ENCODE results near the gene PRTG. TPM values are rescaled to one million over a fixed set of nuclear protein-coding genes. Genes with fewer than 3 reads are reported as not detected.
"Not testable (repeated sequence)": the region's sequence is repeated elsewhere in the genome, so short reads cannot be mapped to it uniquely, and the experiment has no call there.

The PRTG gene
- total RNA-seq, 1 experiment from 2014 or later = 50.3 TPM

- no peak for DNase-seq
- peaks cover 59% of the 10 kb centered on the region for H3K4me1 ChIP-seq
- H3K27ac ChIP-seq = no peak overlapping the region
- H3K36me3 ChIP-seq = peaks cover 3% of the 10 kb centered on the region; the same call in 1 of the 2 replicates
- H3K27me3 ChIP-seq = no peaks in the 10 kb centered on the region
- no peak overlapping the region for H3K4me3 ChIP-seq
- no peaks in the 10 kb centered on the region for H3K9me3 ChIP-seq (replicated peaks)
Measured at GRCh38 chr15:55698653-55699052, 44.3 kb downstream of the PRTG start.

DNA sequence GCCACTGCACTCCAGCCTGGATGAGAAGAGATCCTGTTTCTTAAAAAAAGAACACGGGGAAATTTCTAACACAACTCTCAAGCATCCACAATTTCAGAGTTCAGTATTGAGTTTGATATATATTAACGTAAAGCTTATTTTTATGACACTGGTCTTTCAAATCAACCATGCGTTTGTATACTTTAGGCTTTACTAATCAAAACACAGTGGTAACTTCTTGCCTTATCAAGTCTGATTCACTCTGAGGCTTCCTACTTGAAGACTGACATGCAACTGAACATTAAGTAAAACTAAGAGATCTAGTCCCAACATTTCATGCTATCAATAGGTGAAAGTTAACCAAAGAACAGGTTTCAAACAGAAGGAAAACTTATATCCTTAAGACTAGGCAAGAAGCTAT lies 46.7 kb downstream of the PRTG start:
- DNase-seq = no peak
- Histone ChIP-seq H3K4me3 (no peak overlapping the region), H3K27ac (no peak overlapping the region), H3K27me3 (no peaks in the 10 kb centered on the region), H3K4me1 (peaks cover 37% of the 10 kb centered on the region), H3K36me3 (peaks cover 3% of the 10 kb centered on the region; the same call in 1 of the 2 replicates), H3K9me3 (replicated peaks) (no peaks in the 10 kb centered on the region)

- DNase-seq = peak; percentile 18 to 50
Measured at GRCh38 chr15:55695432-55695831, 47.5 kb downstream of the PRTG start.

GRCh38 chr15:55694652-55695150 lies 48.3 kb downstream of the PRTG start:
- peaks cover 2% of the 10 kb centered on the region; the same call in 1 of the 2 replicates for H3K36me3 ChIP-seq
- no peak overlapping the region for H3K4me3 ChIP-seq
- DNase-seq = peak; percentile 47 to 80
- H3K27ac ChIP-seq = no peak overlapping the region
- H3K4me1 ChIP-seq = peaks cover 34% of the 10 kb centered on the region
- no peaks in the 10 kb centered on the region for H3K27me3 ChIP-seq
- H3K9me3 ChIP-seq (replicated peaks) = no peaks in the 10 kb centered on the region

More at GRCh38 chr15:55695432-55695831, 47.5 kb downstream of the PRTG start:
- Histone ChIP-seq H3K36me3 (peaks cover 2% of the 10 kb centered on the region; the same call in 1 of the 2 replicates), H3K9me3 (replicated peaks) (no peaks in the 10 kb centered on the region), H3K4me1 (peaks cover 29% of the 10 kb centered on the region), H3K4me3 (no peak overlapping the region), H3K27me3 (no peaks in the 10 kb centered on the region), H3K27ac (no peak overlapping the region)

DNA sequence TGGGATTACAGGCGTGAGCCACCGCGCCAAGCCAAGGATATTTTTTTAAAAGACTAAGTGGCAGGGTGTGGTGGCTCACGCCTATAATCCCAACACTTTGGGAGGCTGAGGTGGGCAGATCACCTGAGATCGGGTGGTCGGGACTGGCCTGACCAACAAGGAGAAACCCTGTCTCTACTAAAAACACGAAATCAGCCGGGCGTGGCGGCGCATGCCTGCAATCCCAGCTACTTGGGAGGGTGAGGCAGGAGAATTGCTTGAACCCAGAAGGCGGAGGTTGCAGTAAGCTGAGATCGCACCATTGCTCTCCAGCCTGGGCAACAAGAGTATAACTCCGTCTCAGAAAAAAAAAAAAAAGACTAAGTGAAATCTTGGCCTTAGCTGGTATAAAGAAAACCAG lies 49.8 kb downstream of the PRTG start:
- H3K9me3 ChIP-seq (replicated peaks) = not testable (repeated sequence)
- H3K4me1 ChIP-seq = peaks cover 46% of the 10 kb centered on the region

DNA sequence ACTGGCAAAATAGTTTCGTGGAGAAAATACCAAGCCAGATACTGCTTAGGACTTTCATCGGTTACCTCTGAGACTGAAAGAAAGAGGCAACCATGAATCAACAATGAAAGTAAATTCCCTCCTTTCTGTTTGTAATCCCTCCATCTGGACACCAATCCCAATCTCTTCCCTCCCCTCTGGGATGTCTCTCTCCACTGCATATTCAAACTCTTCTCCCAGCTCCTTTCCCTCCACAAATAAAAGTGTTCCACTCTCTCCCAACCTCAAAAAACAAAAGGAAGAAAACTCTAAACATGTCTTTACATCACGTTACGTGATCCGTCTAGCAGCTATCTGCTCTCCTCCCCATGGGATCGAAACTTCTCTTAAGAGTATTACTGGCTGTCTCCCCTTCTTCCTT lies 55.2 kb downstream of the PRTG start:
- Histone ChIP-seq H3K27me3 (no peaks in the 10 kb centered on the region), H3K4me1 (peaks cover 42% of the 10 kb centered on the region), H3K4me3 (no peak overlapping the region; the same call in 1 of the 2 replicates), H3K27ac (peak overlapping the region; percentile 62), H3K36me3 (peaks cover 14% of the 10 kb centered on the region), H3K9me3 (replicated peaks) (no peaks in the 10 kb centered on the region)
- no peak for DNase-seq

More for the DNA sequence above, 49.8 kb downstream of the PRTG start:
- H3K4me3 ChIP-seq, DNase-seq, H3K36me3 ChIP-seq, H3K27me3 ChIP-seq, H3K27ac ChIP-seq: not testable (repeated sequence)

DNA sequence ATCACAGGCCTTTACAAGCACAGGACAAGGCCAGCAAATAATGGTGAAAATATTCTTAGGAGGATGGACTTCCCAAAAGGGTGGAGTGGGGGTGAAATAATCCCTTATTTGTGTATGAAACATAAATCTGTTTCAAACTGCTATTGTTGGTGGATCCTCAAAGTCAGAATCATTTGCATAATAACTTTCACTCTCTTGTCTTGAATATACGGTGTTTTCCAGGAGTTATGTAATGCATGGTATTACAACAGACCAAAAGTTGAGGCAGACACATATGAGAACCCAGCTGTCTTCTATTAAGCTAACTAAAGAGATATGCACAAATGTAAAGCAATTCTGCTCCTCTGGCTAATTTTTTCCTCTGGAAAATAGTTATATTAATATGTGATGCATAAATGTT lies 57.7 kb downstream of the PRTG start:
- DNase-seq = no peak
- H3K36me3 ChIP-seq = peaks cover 33% of the 10 kb centered on the region
- peaks cover 41% of the 10 kb centered on the region for H3K4me1 ChIP-seq
- H3K4me3 ChIP-seq = no peak overlapping the region
- no peaks in the 10 kb centered on the region for H3K9me3 ChIP-seq (replicated peaks)
- no peaks in the 10 kb centered on the region for H3K27me3 ChIP-seq
- no peak overlapping the region for H3K27ac ChIP-seq

GRCh38 chr15:55683376-55683775 lies 59.6 kb downstream of the PRTG start:
- Histone ChIP-seq H3K27me3 (no peaks in the 10 kb centered on the region), H3K36me3 (peaks cover 52% of the 10 kb centered on the region), H3K4me3 (no peak overlapping the region), H3K4me1 (peaks cover 27% of the 10 kb centered on the region), H3K27ac (no peak overlapping the region), H3K9me3 (replicated peaks) (no peaks in the 10 kb centered on the region)
- DNase-seq = peak in 1 of 2 experiments; percentile 37

DNA sequence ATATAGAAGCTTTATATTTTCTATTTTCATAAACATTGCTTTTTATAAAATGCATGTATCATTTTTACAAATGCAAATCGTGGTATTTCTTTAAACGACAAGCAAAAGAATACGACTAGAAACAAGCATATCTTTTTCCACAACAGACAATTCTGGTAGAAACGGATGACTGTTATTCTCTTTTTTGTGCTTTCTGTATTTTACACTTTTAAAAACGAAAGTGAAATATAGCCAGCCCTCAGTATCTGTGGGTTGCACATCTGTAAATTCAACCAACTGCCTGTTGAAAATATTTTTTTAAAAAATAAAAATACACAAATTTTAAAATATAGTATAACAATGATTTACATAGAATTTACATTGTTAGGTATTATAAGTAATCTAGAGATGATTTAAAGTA lies 61.3 kb downstream of the PRTG start:
- H3K9me3 ChIP-seq (replicated peaks) = no peaks in the 10 kb centered on the region
- H3K27ac ChIP-seq = no peak overlapping the region
- peaks cover 14% of the 10 kb centered on the region for H3K4me1 ChIP-seq
- no peak overlapping the region for H3K4me3 ChIP-seq
- peaks cover 66% of the 10 kb centered on the region for H3K36me3 ChIP-seq
- no peaks in the 10 kb centered on the region for H3K27me3 ChIP-seq
- no peak for DNase-seq

DNA sequence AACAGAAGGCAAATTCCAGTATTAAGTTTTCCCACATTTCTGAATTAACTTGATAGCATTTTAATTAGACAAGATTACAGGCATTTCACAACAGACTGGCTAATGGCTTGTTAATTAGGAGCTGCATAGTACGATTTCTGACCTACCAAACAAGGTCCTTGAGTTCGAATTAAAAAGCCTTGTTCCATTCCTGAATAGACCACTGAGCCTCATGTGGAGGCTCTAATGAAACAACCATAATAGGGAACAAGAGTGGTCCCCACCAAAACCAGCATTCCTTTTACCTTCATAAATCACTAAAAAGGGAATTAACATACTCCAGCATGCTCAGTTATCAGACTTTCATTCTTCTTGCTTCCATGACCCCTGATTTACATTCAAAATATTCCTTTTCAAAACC lies 66.4 kb downstream of the PRTG start:
- Histone ChIP-seq H3K36me3 (peaks cover 87% of the 10 kb centered on the region), H3K27ac (no peak overlapping the region), H3K9me3 (replicated peaks) (no peaks in the 10 kb centered on the region), H3K27me3 (no peaks in the 10 kb centered on the region), H3K4me3 (no peak overlapping the region), H3K4me1 (no peaks in the 10 kb centered on the region; the same call in 1 of the 2 replicates)
- DNase-seq = no peak

- H3K27ac ChIP-seq = no peak overlapping the region
- H3K9me3 ChIP-seq (replicated peaks) = no peaks in the 10 kb centered on the region
- no peaks in the 10 kb centered on the region; the same call in 1 of the 2 replicates for H3K4me1 ChIP-seq
- DNase-seq = no peak
- no peak overlapping the region for H3K4me3 ChIP-seq
- H3K36me3 ChIP-seq = peaks cover 80% of the 10 kb centered on the region
- H3K27me3 ChIP-seq = no peaks in the 10 kb centered on the region
Measured at GRCh38 chr15:55673287-55673686, 69.7 kb downstream of the PRTG start.

DNA sequence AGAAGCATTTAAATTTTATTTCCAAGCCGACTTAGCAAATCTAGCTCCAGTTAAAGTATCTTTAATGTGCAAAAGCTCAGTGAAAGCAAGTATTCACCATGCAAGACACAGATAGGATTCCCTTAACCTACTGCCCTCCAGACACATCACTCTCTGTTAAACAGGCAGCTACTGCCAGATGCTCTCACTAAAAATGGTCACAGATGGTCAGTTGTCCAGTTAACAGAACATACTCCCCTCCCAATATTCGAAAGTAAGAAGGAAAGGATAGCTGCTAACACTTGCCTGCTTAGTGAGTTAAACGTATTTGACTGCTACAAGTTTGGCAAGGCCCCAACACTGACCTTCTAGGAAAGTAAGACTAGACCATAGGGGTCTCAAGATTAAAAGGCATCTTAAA lies 73.7 kb downstream of the PRTG start:
- H3K36me3 ChIP-seq = peaks cover 67% of the 10 kb centered on the region
- no peaks in the 10 kb centered on the region for H3K4me1 ChIP-seq
- no peak overlapping the region for H3K4me3 ChIP-seq
- DNase-seq = no peak
- H3K9me3 ChIP-seq (replicated peaks) = no peaks in the 10 kb centered on the region
- H3K27me3 ChIP-seq = no peaks in the 10 kb centered on the region
- H3K27ac ChIP-seq = no peak overlapping the region

DNA sequence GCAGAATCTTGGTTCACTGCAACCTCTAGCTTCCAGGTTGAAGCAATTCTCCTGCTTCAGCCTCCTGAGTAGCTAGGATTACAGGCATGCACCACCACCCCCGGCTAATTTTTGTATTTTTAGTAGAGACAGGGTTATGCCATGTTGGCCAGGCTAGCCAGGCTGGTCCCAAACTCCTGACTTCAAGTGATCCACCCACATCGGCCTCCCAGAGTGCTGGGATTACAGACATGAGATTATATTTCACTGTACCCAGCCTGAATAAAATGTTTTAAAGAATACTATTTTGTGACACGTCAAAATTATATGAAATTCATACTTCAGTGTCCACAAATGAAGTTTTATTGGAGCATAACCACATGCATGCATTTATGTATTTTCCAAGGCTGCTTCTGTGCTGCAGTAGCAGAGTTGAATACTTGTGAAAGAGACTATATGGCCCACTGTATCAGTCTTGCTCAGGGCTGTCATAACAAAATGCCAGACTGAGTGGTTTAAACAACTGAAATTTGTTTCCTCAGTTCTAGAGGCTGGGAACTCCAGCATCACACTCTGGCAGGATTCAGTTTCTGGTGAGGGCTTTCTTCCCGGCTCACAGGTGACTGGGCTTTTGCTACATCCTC lies 77.2 kb downstream of the PRTG start:
- Histone ChIP-seq H3K27me3 (no peaks in the 10 kb centered on the region), H3K4me3 (no peak overlapping the region), H3K4me1 (peaks cover 13% of the 10 kb centered on the region), H3K36me3 (peaks cover 45% of the 10 kb centered on the region), H3K9me3 (replicated peaks) (no peaks in the 10 kb centered on the region), H3K27ac (no peak overlapping the region)
- DNase-seq = no peak

- Histone ChIP-seq H3K9me3 (replicated peaks) (no peaks in the 10 kb centered on the region), H3K27ac (no peak overlapping the region), H3K4me3 (no peak overlapping the region), H3K27me3 (no peaks in the 10 kb centered on the region), H3K36me3 (peaks cover 25% of the 10 kb centered on the region), H3K4me1 (peaks cover 21% of the 10 kb centered on the region)
- peak; percentile 28 to 57 for DNase-seq
Measured at GRCh38 chr15:55661428-55661827, 81.5 kb downstream of the PRTG start.

GRCh38 chr15:55660153-55660552 lies 82.8 kb downstream of the PRTG start:
- Histone ChIP-seq H3K36me3 (peaks cover 14% of the 10 kb centered on the region), H3K4me1 (peaks cover 21% of the 10 kb centered on the region), H3K27me3 (no peaks in the 10 kb centered on the region), H3K9me3 (replicated peaks) (no peaks in the 10 kb centered on the region), H3K27ac (no peak overlapping the region), H3K4me3 (no peak overlapping the region)
- DNase-seq = no peak

- no peaks in the 10 kb centered on the region for H3K9me3 ChIP-seq (replicated peaks)
- H3K36me3 ChIP-seq = peaks cover 14% of the 10 kb centered on the region
- peaks cover 21% of the 10 kb centered on the region for H3K4me1 ChIP-seq
- H3K27me3 ChIP-seq = no peaks in the 10 kb centered on the region
- H3K27ac ChIP-seq = no peak overlapping the region
- DNase-seq = no peak
- no peak overlapping the region for H3K4me3 ChIP-seq
Measured at GRCh38 chr15:55659481-55659880, 83.5 kb downstream of the PRTG start.
